HG02938 (cell line): ENCODE results near the gene PLAU.
"Not testable (repeated sequence)": the region's sequence is repeated elsewhere in the genome, so short reads cannot be mapped to it uniquely, and the experiment has no call there.

Source experiments
- ATAC-seq: cut with Tn5 transposase; IDR thresholded peaks from one replicate; pipeline ENCODE4 v1.9.1; 2021; ENCODE audit warnings: mild to moderate bottlenecking, moderate library complexity; ENCODE audit not compliant: unreplicated experiment

Gene PLAU

GRCh38 chr10:73919481-73919880 lies 8.5 kb downstream of the PLAU start:
- not testable (repeated sequence) for ATAC-seq

- ATAC-seq: no peak
Measured at GRCh38 chr10:73920089-73920488, 9.2 kb downstream of the PLAU start.

GRCh38 chr10:73922007-73922863 lies 11.3 kb downstream of the PLAU start:
- no peak for ATAC-seq

GRCh38 chr10:73922864-73923133 lies 11.9 kb downstream of the PLAU start:
- no peak for ATAC-seq

GRCh38 chr10:73923935-73924598 lies 13.1 kb downstream of the PLAU start:
- ATAC-seq: no peak

GRCh38 chr10:73924935-73925334 lies 14.0 kb downstream of the PLAU start:
- no peak for ATAC-seq

- ATAC-seq: no peak
Measured at GRCh38 chr10:73925539-73925938, 14.6 kb downstream of the PLAU start.

GRCh38 chr10:73926152-73926764 lies 15.3 kb downstream of the PLAU start:
- ATAC-seq: no peak

GRCh38 chr10:73930630-73931327 lies 19.8 kb downstream of the PLAU start:
- ATAC-seq: not testable (repeated sequence)

- ATAC-seq: no peak
Measured at GRCh38 chr10:73931767-73932619, 21.1 kb downstream of the PLAU start.

- no peak for ATAC-seq
Measured at GRCh38 chr10:73932620-73933112, 21.7 kb downstream of the PLAU start.

GRCh38 chr10:73934074-73934473 lies 23.1 kb downstream of the PLAU start:
- ATAC-seq: no peak

- ATAC-seq: no peak
Measured at GRCh38 chr10:73935895-73936294, 25.0 kb downstream of the PLAU start.

- ATAC-seq: no peak
Measured at GRCh38 chr10:73937333-73938043, 26.6 kb downstream of the PLAU start.

GRCh38 chr10:73940634-73941221 lies 29.8 kb downstream of the PLAU start:
- no peak for ATAC-seq

GRCh38 chr10:73941300-73941699 lies 30.4 kb downstream of the PLAU start:
- no peak for ATAC-seq

GRCh38 chr10:73944356-73945100 lies 33.6 kb downstream of the PLAU start:
- no peak for ATAC-seq

GRCh38 chr10:73946253-73947145 lies 35.6 kb downstream of the PLAU start:
- no peak for ATAC-seq
